Heart left ventricle (tissue), 16 donors: Measurements from ENCODE around the gene UVRAG. TPM values are rescaled to one million over a fixed set of nuclear protein-coding genes. Genes with fewer than 3 reads are reported as not detected.

Source experiments
- ATAC-seq, 4 donors: fragments of 200-7000 bp; cut with Tn5 transposase; one replicate each; pipeline ENCODE4 v1.9.1; 2020 to 2022; ENCODE audit warnings: moderate library complexity in 4 of 4, mild to moderate bottlenecking in 3 of 4, moderate number of reproducible peaks in 1 of 4
- DNase-seq, 5 donors: peaks; one replicate each; pipeline ENCODE4 v3.0.0-alpha.2; 2020
- H3K27ac ChIP-seq, 12 donors: fragments of 200-600 bp; sonication (generic) in 4 of 12; one replicate each; pipeline versions ENCODE4 v1.5.0 to v1.8.0; 2016 to 2022; ENCODE audit warnings: mild to moderate bottlenecking in 2 of 12
- H3K27me3 ChIP-seq, 9 donors: fragments of 200-600 bp; sonication (generic) in 2 of 9; one replicate each; pipeline versions ENCODE4 v1.5.1 to v1.8.0; 2016 to 2022; ENCODE audit warnings: mild to moderate bottlenecking in 3 of 9
- H3K36me3 ChIP-seq, 9 donors: fragments of 200-600 bp; sonication (generic) in 2 of 9; one replicate each; pipeline versions ENCODE4 v1.5.0 to v1.8.0; 2018 to 2022; ENCODE audit warnings: mild to moderate bottlenecking in 2 of 9
- H3K4me1 ChIP-seq, 12 donors: fragments of 200-600 bp; sonication (generic) in 4 of 12; one replicate each; pipeline versions ENCODE4 v1.5.0 to v1.8.0; 2016 to 2022; ENCODE audit warnings: mild to moderate bottlenecking in 3 of 12
- H3K4me3 ChIP-seq, 12 donors: fragments of 200-600 bp; sonication (generic) in 4 of 12; one replicate each; pipeline versions ENCODE4 v1.5.0 to v1.8.0; 2017 to 2022; ENCODE audit warnings: mild to moderate bottlenecking in 9 of 12, moderate library complexity in 4 of 12
- H3K9me3 ChIP-seq, 12 donors: fragments of 200-600 bp; sonication (generic) in 4 of 12; one replicate each; pipeline versions ENCODE4 v1.5.0 to v1.8.0; 2016 to 2022; ENCODE audit warnings: mild to moderate bottlenecking in 1 of 12
- POLR2A ChIP-seq, 2 donors: fragments of 450-650 bp; IDR thresholded peaks; one replicate each; pipeline ENCODE4 v1.6.1; 2017; ENCODE audit warnings: antibody characterized with exemption in 2 of 2, mild to moderate bottlenecking in 2 of 2, moderate library complexity in 2 of 2
- WGBS, 4 donors: extraction: QIAGEN DNeasy Blood & Tissue Kit in 2 of 4; methylation state at CpG; one replicate each; pipeline versions ENCODE4 v1.1.5 to v1.1.7; 2013 to 2018; 5-methylcytosine and 5-hydroxymethylcytosine counted together
- intact Hi-C, 10 donors: fragments of 100-400 bp; cut with DNase I; formaldehyde crosslinking; loops; one replicate each; pipeline versions ENCODE4 v1.11.1 to v1.14.2; 2022
- polyA plus RNA-seq, 2 donors: library from polyadenylated mRNA; stranded (reverse); fragments of 200-250 nt; gene quantifications; one replicate each; pipeline ENCODE4 v1.2.3, GENCODE V29; 2013
- total RNA-seq, 9 donors: library from RNA; depleted of rRNA in 2 of 9; stranded (reverse); fragments of >200 nt in 2 of 9; fragmentation: NEBNext Ultra II Directional in 3 of 9; extraction: Animal tissue kit (Norgen Biotek cat#: 25700) in 3 of 9; gene quantifications; one replicate each; pipeline versions ENCODE4 v1.1.0 to v1.2.4, GENCODE V29; 2016 to 2023
- TF ChIP-seq, protein P1 (sequence below), 12 donors: fragments of 200-600 bp; sonication (generic) in 4 of 12; IDR thresholded peaks; one replicate each; pipeline versions ENCODE4 v1.5.0 to v1.8.0; 2018 to 2022; ENCODE audit warnings: antibody characterized with exemption in 12 of 12, mild to moderate bottlenecking in 5 of 12
- donor health status: ischemic (EF 13 %, LVEDD 7.1; RV severe dilation, severe dysfunction).
- donor health status: healthy with polysubstance abuse.
- donor health status: DM: no; HTN: yes; CAD: no.
- donor health status: DM: no; HTN: no; CAD: no.
- donor health status: ischemic (EF 25% LVEDD 6.9; RV normal size, moderate dysfunction).
- donor health status: ischemic (EF 25% LVEDD 5.7; RV mildly dilated, moderate dysfunction).
- donor health status: healthy.
- donor health status: DM: yes; HTN: yes; CAD: no.
- donor health status: ischemic (EF 35%, LVEDD 5.7; RV mildly dilated, moderate dysfunction).
- donor health status: nonischemic (EF 11% LVEDD 7.7; RV severe dilation, severe dysfunction).
- donor health status: DM: yes; HTN: yes; CAD: no.
- donor health status: PGD.
- donor health status: ischemic (EF 29% LVEDD 5.4; RV normal size, mild dysfunction).
- donor health status: nonischemic (EF 23%, LVEDD 6.1; RV moderate dilation, normal function).

The UVRAG gene
- total and polyA plus RNA-seq, 11 donors, result 4.5 to 22.6 (median 15.0) TPM

DNA sequence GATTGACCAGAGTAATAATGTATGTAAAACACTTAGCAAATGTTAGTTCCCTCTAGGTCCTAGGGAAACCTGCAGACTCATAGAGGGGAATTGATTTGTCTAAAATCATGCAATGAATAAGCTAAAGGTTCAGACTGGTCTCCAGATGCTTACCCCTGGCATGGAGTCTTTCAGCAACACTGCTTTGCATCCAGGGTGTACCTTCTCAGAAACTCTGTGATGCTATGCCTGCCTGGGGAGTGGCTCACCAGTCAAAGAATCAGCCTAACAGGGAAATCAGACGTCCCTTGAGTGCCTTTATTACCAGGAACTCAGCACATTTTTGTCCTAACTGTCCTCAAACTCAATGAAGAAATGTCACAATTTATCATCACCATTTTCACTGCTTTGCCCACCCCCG, 5.9 kb upstream of the UVRAG start:
- no peaks in the 10 kb centered on the region for H3K36me3 ChIP-seq
- intact Hi-C loops, result loop anchor here in 4 of 10 donors (10.0 kb wide), 2 partner anchors 346 to 506 kb away; no protein-coding TSS in a partner anchor
- DNase-seq, result no peak
- H3K27me3 ChIP-seq, result no peaks in the 10 kb centered on the region
- no peak for TF ChIP-seq POLR2A (IDR thresholded peaks at IDR 0.05)
- TF ChIP-seq, protein P1, sequence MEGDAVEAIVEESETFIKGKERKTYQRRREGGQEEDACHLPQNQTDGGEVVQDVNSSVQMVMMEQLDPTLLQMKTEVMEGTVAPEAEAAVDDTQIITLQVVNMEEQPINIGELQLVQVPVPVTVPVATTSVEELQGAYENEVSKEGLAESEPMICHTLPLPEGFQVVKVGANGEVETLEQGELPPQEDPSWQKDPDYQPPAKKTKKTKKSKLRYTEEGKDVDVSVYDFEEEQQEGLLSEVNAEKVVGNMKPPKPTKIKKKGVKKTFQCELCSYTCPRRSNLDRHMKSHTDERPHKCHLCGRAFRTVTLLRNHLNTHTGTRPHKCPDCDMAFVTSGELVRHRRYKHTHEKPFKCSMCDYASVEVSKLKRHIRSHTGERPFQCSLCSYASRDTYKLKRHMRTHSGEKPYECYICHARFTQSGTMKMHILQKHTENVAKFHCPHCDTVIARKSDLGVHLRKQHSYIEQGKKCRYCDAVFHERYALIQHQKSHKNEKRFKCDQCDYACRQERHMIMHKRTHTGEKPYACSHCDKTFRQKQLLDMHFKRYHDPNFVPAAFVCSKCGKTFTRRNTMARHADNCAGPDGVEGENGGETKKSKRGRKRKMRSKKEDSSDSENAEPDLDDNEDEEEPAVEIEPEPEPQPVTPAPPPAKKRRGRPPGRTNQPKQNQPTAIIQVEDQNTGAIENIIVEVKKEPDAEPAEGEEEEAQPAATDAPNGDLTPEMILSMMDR (IDR thresholded peaks at IDR 0.05), result no peak
- peaks cover 0 to 22% (median 4%) of the 10 kb centered on the region in 12 donors for H3K4me1 ChIP-seq
- no peak for ATAC-seq
- H3K27ac ChIP-seq, result no peak overlapping the region
- WGBS, 4 donors, result 69 to 84% (median 79%) methylated on average over 2 of the region's 2 CpGs
- H3K4me3 ChIP-seq, result no peak overlapping the region
- no peaks in the 10 kb centered on the region for H3K9me3 ChIP-seq

DNA sequence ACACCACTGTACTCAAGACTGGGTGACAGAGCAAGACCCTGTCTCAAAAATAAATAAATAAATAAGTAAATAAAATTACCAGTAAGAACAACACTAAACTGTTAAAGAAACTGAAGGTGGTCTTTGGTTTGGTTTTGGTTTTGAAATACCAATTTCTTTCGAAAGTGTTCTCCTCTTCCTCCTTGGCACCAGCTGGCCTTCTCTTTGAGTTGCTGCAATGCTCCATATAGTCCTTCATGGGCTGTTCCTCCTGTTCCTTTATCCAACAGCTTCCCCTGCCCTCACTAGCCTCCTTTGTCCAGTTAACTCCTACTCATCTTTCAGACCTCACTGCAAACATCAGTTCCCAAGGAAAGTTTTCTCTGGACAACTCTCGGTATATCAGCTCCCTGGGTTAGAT, 5.0 kb upstream of the UVRAG start:
- DNase-seq (no peak), ATAC-seq (no peak)
- Histone ChIP-seq H3K27ac (peak overlapping the region in 1 of 12 donors; percentile 27), H3K27me3 (no peaks in the 10 kb centered on the region), H3K36me3 (no peaks in the 10 kb centered on the region), H3K4me3 (no peak overlapping the region), H3K9me3 (no peaks in the 10 kb centered on the region), H3K4me1 (peaks cover 0 to 26% (median 7%) of the 10 kb centered on the region in 12 donors)
- intact Hi-C loops, result loop anchor here in 5 of 10 donors (5.0 to 10.0 kb wide), 3 partner anchors 342 to 505 kb away; no protein-coding TSS in a partner anchor
- TF ChIP-seq POLR2A (IDR thresholded peaks at IDR 0.05), result no peak
- TF ChIP-seq, protein P1 (IDR thresholded peaks at IDR 0.05), result no peak
- WGBS, 4 donors, result 79 to 95% (median 86%) methylated on average over 2 of the region's 2 CpGs

DNA sequence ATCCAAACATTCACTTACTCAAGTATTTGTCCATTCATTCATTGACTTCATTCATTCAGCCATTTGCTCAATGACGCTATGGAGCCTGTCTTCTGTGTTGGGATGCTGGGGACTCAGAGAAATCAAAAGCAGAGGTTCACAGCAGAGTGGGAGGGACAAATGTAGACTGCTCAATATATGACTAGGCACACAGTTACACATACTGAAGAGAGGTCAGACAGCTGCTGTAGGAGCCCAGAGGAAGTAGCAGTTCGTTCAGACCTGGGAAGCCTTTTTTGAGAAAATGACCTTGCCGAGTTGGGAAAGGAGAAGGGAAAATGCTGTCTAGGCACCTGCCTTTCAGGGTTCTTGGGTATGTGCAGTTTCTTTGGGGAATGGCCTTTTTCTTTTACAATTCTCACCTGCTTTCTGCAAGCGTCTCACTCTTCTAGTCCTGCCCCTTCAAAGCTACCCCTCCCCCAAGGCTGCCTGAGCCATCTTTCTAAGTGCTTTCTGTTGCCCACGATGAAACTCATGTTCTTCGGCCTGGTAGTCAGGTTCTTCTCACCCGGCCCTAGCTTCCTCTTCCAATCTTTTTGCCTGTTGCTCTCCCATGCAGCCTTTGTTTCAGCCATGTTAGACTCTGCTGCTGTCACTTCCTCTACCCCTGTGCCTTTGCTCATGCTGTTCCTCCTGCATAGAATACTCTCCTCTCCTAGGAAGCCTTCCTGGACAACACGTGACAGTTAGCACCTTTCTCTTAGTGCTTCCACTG, 4.2 kb upstream of the UVRAG start:
- Histone ChIP-seq H3K4me3 (no peak overlapping the region), H3K4me1 (peaks cover 0 to 26% (median 7%) of the 10 kb centered on the region in 12 donors), H3K36me3 (no peaks in the 10 kb centered on the region), H3K27me3 (no peaks in the 10 kb centered on the region), H3K27ac (peak overlapping the region in 1 of 12 donors; percentile 33), H3K9me3 (no peaks in the 10 kb centered on the region)
- no peak for DNase-seq
- TF ChIP-seq, protein P1 (IDR thresholded peaks at IDR 0.05), result no peak
- TF ChIP-seq POLR2A (IDR thresholded peaks at IDR 0.05), result no peak
- no peak for ATAC-seq
- intact Hi-C loops, result loop anchor here in 2 of 10 donors (5.0 to 10.0 kb wide), 2 partner anchors 341 to 344 kb away; no protein-coding TSS in a partner anchor
- 84 to 88% (median 85%) methylated on average over 8 of the region's 8 CpGs for WGBS, 4 donors

DNA sequence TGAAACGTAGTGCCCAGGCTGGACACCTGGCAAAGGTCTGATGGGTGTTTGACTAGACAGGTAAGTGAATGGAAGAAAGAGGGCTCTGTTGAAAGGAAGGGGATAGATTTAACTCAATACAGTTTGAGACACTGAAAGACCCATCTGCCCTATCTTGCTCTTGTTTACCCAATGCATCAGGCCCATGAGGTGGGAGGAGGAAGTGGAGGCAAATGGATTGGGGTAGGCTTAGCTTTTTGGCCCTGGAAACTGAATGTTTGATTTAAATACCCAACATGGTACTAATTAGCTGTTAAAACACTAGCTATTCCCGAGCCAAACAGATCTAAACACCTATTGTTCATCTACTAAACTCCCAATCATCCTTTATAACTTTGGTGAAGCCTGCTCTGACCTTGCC, 3.5 kb upstream of the UVRAG start:
- intact Hi-C loops, result loop anchor here in 2 of 10 donors (5.0 to 10.0 kb wide), 2 partner anchors 341 to 343 kb away; no protein-coding TSS in a partner anchor
- Histone ChIP-seq H3K4me1 (peaks cover 0 to 32% (median 11%) of the 10 kb centered on the region in 12 donors), H3K27me3 (no peaks in the 10 kb centered on the region), H3K27ac (peak overlapping the region in 1 of 12 donors; percentile 33), H3K36me3 (no peaks in the 10 kb centered on the region), H3K4me3 (no peak overlapping the region), H3K9me3 (no peaks in the 10 kb centered on the region)
- ATAC-seq (no peak), DNase-seq (no peak)
- WGBS, 4 donors, result 83 to 91% (median 87%) methylated on average over 2 of the region's 2 CpGs
- no peak for TF ChIP-seq POLR2A (IDR thresholded peaks at IDR 0.05)
- TF ChIP-seq, protein P1 (IDR thresholded peaks at IDR 0.05), result no peak
